ENCODE measurements around the gene BTG1.
A peak's percentile ranks its signal among the peaks of the same experiment; 100 is the strongest.
"Not testable (repeated sequence)": the region's sequence is repeated elsewhere in the genome, so short reads cannot be mapped to it uniquely, and the experiment has no call there.

The BTG1 gene

DNA sequence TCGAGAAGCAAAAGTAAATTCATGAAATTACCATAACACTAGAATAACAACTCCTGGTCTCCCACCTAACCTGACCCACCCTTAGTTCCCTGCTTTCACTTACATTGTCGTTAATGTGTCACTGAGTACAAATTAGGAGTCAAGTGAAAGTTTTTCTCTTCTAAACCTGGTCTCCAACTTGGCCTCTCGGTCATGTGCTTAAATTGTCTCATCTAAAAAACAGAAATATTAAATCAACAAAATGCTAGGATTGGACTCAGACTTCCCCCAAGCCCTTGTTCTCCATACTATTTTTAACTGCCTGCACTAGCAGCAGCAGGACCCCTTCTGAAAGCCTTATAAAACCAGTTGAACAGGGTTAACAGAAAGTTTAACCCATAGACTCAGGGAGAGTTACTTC is 1.8 kb upstream of the BTG1 start:
- no peak for DNase-seq

- no peak for DNase-seq
These were observed 1.0 kb upstream of the BTG1 start for GRCh38 chr12:92146497-92147224.

DNA sequence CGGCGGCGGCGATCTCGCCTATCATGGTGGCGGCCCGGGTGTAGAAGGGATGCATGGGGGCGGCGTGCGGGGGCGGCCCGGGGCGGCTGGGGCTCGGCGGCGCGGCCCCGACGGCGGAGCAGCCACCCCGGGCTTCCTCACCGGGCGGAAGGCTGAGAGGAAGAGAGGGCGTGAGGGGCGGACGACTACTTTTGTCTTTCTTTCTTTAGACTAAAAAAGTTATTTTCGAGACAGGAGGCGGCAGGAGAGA is 240 bp downstream of the BTG1 start:
- no peak for DNase-seq

DNA sequence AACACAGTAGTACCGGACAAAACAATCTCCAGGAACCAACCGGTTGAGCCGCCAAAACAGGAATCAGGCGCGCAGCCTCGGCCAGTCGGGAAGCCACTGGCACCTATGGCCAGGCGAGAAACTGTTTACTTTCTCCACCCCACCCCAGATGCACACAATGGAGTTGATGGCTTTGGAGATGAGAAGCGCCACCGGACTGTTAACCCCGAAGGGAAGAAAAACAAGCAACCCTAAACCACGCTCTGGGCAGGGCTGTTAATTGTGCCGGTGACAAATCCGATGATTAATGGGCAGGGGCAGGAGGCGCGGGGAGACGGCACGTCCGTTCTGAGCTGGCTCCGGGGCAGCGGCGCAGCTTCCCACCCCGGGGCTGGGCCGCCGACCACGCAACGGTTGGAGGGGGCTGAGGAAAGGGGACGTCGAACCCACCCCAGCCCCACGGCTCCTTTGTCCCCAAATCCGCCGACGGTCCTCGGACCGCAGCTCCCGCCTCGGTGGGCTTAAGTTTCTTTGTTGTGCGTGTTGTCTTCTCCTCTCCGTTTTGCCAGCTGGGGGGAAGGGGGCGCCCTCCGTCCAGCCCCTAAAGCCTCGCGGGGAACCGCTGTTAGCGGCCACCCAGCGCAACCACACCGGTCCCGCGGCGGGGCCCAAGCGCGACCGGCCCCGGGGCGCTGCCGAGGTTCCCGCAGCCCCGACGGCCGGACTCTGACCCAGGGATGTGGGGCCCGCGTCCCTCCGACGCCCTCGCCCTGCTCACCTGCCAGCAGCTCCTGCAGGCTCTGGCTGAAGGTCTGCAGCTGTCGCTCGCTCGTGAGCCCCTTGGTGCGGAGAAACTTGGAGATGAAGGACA is 790 bp downstream of the BTG1 start:
- peak; percentile 32 to 47 for DNase-seq

DNA sequence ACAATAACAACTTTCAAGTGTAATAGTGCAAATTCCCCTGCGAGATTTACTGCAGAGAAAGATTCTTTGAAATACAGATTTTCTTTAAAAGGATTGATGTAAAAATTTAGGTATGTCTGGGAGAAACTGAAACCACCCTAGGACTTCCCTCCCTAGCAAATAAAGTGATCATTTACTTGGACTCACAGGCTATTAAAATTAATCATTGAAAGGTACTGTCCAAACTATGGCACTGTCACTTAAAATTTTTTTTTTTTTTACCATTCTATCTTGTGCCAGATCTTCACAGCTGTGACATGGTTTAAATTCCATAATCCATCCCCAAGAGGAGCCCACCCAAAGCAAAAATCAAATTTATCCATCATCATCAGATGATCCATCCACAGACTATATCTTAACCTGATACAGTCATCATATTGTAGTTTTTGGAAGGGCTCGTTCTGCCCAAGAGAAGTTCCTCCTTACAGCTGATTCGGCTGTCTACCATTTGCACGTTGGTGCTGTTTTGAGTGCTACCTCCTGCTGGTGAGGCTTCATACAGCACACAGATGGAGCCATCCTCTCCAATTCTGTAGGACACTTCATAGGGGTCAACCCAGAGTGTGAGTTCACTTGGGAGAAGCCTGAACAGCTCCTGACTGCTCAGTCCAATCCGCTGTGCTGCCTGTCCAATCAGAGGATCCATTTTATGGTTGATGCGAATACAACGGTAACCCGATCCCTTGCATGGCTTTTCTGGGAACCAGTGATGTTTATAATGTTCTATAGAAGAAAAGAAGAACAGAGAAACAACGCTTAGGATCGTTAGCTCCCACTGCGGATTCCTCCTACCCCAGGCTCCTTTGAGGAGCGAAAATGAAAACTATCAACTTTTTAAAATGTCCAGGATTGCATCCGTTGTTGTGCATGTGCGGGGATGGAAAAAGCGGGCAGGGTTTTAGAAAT is 1.7 kb downstream of the BTG1 start:
- peak; percentile 64 to 66 for DNase-seq

- no peak for DNase-seq
These were observed 2.4 kb downstream of the BTG1 start for GRCh38 chr12:92143258-92143657.

DNA sequence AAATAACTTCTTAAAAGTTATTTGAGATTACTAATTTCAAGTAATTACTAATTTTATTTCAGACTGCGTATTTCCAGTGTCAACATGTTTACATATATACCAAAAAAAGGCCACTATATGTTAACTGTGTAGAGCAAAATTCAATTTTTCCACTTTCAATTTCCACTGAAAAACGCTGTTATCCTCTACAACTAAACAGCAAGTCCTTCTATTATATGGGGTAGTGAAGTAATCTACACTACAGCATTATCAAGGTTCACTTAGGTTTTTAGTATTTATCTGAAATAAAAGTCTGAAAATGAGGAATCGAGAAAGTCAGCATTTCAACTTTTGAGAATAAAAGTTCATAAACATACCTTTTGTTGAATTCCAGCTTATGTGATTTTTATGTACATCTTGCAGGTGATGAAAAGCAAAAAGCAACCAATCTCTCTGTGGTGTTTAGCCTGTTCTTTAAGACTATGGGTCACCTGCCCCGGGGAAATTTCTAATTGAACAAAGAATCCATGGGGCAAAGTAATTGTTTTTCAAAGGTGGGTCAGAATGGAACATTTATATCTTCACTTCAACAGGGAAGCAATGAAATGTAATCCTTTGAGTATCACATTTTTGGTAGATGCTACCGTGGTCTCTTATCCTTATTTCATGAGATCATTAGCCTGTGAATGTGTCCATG is 3.3 kb downstream of the BTG1 start:
- no peak for DNase-seq

- no peak for DNase-seq
These were observed 4.0 kb downstream of the BTG1 start for GRCh38 chr12:92141591-92142121.

- DNase-seq = no peak
These were observed 4.6 kb downstream of the BTG1 start for GRCh38 chr12:92140896-92141536.

GRCh38 chr12:92140156-92140555 is 5.5 kb downstream of the BTG1 start:
- no peak for DNase-seq

- no peak for DNase-seq
These were observed 6.0 kb downstream of the BTG1 start for GRCh38 chr12:92139634-92140150.

- no peak for DNase-seq
These were observed 7.0 kb downstream of the BTG1 start for GRCh38 chr12:92138626-92139025.

- no peak for DNase-seq
These were observed 7.5 kb downstream of the BTG1 start for GRCh38 chr12:92138144-92138543.

DNA sequence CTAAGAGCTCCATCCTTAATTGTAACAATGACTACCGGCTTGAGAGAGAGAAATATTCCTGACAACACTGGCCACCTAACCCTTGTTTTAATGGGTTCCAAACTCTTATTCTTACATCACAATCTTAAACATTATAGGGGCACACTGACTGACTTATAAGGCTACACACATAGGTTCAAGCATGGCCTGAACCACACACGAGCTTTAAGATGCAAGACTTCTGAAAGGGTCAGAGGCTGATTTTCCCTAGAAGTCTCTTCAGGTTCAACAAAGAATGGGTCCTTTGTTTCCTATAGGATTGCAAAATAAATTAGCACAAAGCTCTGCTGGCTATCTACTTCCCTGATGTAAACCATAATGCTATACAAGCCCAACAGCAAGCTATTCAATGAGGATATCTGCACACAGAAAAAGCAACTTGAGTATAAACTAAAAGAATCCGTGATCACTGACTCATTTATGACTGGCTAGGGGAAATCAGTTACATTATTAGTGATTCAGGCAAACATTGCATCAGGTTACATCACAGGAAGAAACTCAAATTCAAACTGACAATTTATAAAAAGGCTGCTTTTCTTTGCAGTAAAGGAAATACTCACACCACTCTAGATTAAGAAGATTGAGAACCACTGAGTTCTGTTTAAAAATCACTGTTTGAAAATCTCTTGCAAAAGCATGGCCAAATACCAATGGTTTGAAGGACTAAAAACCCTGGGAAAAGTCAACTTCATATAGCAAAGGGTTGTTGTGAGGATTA is 8.5 kb downstream of the BTG1 start:
- DNase-seq = no peak

- DNase-seq = no peak
These were observed 9.5 kb downstream of the BTG1 start for GRCh38 chr12:92136026-92136730.

- DNase-seq = not testable (repeated sequence)
These were observed 10.1 kb downstream of the BTG1 start for GRCh38 chr12:92135541-92135940.

DNA sequence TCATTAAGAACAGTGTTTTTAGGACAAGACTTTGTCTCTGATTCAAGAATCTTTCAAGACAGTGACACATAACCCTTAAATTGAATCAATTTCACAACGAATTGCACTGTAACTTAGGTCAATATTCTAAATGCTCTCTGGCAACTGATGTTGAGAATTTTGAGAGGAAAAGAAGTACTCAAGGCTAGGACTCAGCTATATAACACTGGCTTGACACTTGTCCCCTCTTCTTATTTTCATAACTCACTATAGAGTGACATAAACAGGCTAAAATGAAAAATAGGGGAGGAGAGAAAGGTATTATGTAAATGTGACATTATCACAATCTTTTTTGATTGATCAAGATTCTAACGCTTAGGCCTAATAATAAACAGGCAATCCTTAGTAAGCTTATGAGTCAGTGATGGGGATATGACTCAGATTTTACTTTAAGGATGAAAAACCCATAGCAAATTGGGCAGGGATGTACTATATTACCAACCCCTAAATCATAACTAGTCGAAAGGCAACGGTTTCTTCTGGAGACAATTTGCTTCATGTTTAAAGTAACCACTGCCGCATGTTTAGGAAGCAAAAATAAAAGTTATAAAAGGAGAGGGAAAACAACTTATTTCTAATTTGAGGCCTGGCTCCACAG is 10.9 kb downstream of the BTG1 start:
- DNase-seq = no peak

GRCh38 chr12:92133795-92134637 is 11.6 kb downstream of the BTG1 start:
- no peak for DNase-seq

GRCh38 chr12:92133171-92133570 is 12.5 kb downstream of the BTG1 start:
- no peak for DNase-seq
